Fibroblast of upper back skin (primary cell): ENCODE measurements around the gene GDF10.

Experiments used
- DNase-seq: peaks from one replicate; pipeline ENCODE4 v3.0.0-alpha.2; 2013

The GDF10 gene

GRCh38 chr10:47299611-47300428 lies at the start of gene GDF10:
TSS of gene GDF10 (plus strand) at chr10:47300197. CDS start at chr10:47300652, 455 bp downstream.
- DNase-seq, result no peak

GRCh38 chr10:47252093-47252780 lies 47.8 kb upstream of the GDF10 start:
- no peak for DNase-seq

GRCh38 chr10:47253030-47253637 lies 46.9 kb upstream of the GDF10 start:
- no peak for DNase-seq

- peak; percentile 66 for DNase-seq
These were observed 46.2 kb upstream of the GDF10 start for GRCh38 chr10:47253651-47254375.

GRCh38 chr10:47254611-47255010 lies 45.4 kb upstream of the GDF10 start:
- peak; percentile 13 for DNase-seq

- no peak for DNase-seq
These were observed 44.8 kb upstream of the GDF10 start for GRCh38 chr10:47255033-47255813.

- no peak for DNase-seq
These were observed 44.1 kb upstream of the GDF10 start for GRCh38 chr10:47255866-47256265.

- DNase-seq, result no peak
These were observed 43.2 kb upstream of the GDF10 start for GRCh38 chr10:47256751-47257336.

GRCh38 chr10:47257396-47258120 lies 42.4 kb upstream of the GDF10 start:
- DNase-seq, result peak; percentile 30

- DNase-seq, result no peak
These were observed 41.1 kb upstream of the GDF10 start for GRCh38 chr10:47258921-47259320.

- DNase-seq, result no peak
These were observed 40.5 kb upstream of the GDF10 start for GRCh38 chr10:47259466-47259865.

GRCh38 chr10:47260505-47261111 lies 39.4 kb upstream of the GDF10 start:
- no peak for DNase-seq

GRCh38 chr10:47261121-47261520 lies 38.9 kb upstream of the GDF10 start:
- DNase-seq, result no peak

- no peak for DNase-seq
These were observed 38.4 kb upstream of the GDF10 start for GRCh38 chr10:47261556-47261955.

- peak; percentile 66 for DNase-seq
These were observed 37.1 kb upstream of the GDF10 start for GRCh38 chr10:47262606-47263533.

GRCh38 chr10:47264797-47265281 lies 35.2 kb upstream of the GDF10 start:
- DNase-seq, result no peak

- no peak for DNase-seq
These were observed 33.4 kb upstream of the GDF10 start for GRCh38 chr10:47266602-47267001.

GRCh38 chr10:47268696-47269095 lies 31.3 kb upstream of the GDF10 start:
- DNase-seq, result no peak

- DNase-seq, result no peak
These were observed 30.7 kb upstream of the GDF10 start for GRCh38 chr10:47269294-47269693.
